Adrenal gland (tissue), 5 donors: ENCODE data around the gene ZNF205.

ENCODE experiments used
- CTCF ChIP-seq, 6 experiments: fragments of 450-650 bp in 4 of 6; fragments of 200-600 bp in 2 of 6; sonication (generic) in 1 of 6; IDR thresholded peaks; 1 replicate in 5 of 6; 2 replicates in 1 of 6; pipeline versions ENCODE4 v1.5.1 to v1.8.0; 2016 to 2021; ENCODE audit warnings: antibody characterized with exemption in 6 of 6, mild to moderate bottlenecking in 2 of 6, moderate library complexity in 1 of 6
- POLR2A ChIP-seq, 2 donors: fragments of 450-650 bp; IDR thresholded peaks; one replicate each; pipeline ENCODE4 v1.6.1; 2017; ENCODE audit warnings: antibody characterized with exemption in 2 of 2, mild to moderate bottlenecking in 2 of 2, moderate library complexity in 1 of 2
- donor health status: DM: no; HTN: no; CAD: no.

- TF ChIP-seq POLR2A (IDR thresholded peaks at IDR 0.05), result no peak
- no peak for TF ChIP-seq CTCF (IDR thresholded peaks at IDR 0.05)
These were observed 43.6 kb downstream of the ZNF205 start for GRCh38 chr16:3155972-3156371.
